Upper lobe of left lung (tissue), 6 donors: ENCODE results near the gene STIM2. TPM values are rescaled to one million over a fixed set of nuclear protein-coding genes. Genes with fewer than 3 reads are reported as not detected.

Experiments used
- ATAC-seq, 2 donors: fragments of 200-7000 bp; cut with Tn5 transposase; one replicate each; pipeline ENCODE4 v1.9.1; 2022; ENCODE audit warnings: mild to moderate bottlenecking in 2 of 2, moderate library complexity in 2 of 2; ENCODE audit not compliant: low FRiP score in 2 of 2
- DNase-seq, 2 donors: peaks; one replicate each; pipeline ENCODE4 v3.0.0-alpha.2; 2019 to 2020
- H3K27ac ChIP-seq, 4 donors: fragments of 200-600 bp; sonication (generic); one replicate each; pipeline ENCODE4 v1.5.1; 2016 to 2019
- H3K27me3 ChIP-seq, 4 donors: fragments of 200-600 bp; sonication (generic); one replicate each; pipeline ENCODE4 v1.5.1; 2017 to 2019
- H3K36me3 ChIP-seq, 4 donors: fragments of 200-600 bp; sonication (generic); one replicate each; pipeline ENCODE4 v1.5.1; 2016 to 2019
- H3K4me1 ChIP-seq, 4 donors: fragments of 200-600 bp; sonication (generic); one replicate each; pipeline ENCODE4 v1.5.1; 2018 to 2019
- H3K4me3 ChIP-seq, 4 donors: fragments of 200-600 bp; sonication (generic); one replicate each; pipeline ENCODE4 v1.5.1; 2017 to 2019; ENCODE audit warnings: mild to moderate bottlenecking in 2 of 4, moderate library complexity in 1 of 4
- H3K9me3 ChIP-seq, 4 donors: fragments of 200-600 bp; sonication (generic); one replicate each; pipeline ENCODE4 v1.5.1; 2018 to 2019
- CTCF ChIP-seq, 6 experiments: fragments of 450-650 bp in 4 of 6; fragments of 200-600 bp in 2 of 6; sonication (generic) in 2 of 6; IDR thresholded peaks; one replicate each; pipeline ENCODE4 v1.5.1; 2016 to 2019; ENCODE audit warnings: antibody characterized with exemption in 6 of 6
- EP300 ChIP-seq, 4 donors: sonication (generic); formaldehyde crosslinking; IDR thresholded peaks; one replicate each; pipeline ENCODE4 v1.5.1; 2017; ENCODE audit warnings: antibody characterized with exemption in 4 of 4, control low read depth in 2 of 4
- POLR2A ChIP-seq, 4 donors: fragments of 450-650 bp; IDR thresholded peaks; one replicate each; pipeline ENCODE4 v1.5.1; 2016 to 2017; ENCODE audit warnings: antibody characterized with exemption in 4 of 4, mild to moderate bottlenecking in 2 of 4
- POLR2AphosphoS5 ChIP-seq, 2 donors: sonication (generic); formaldehyde crosslinking; IDR thresholded peaks; one replicate each; pipeline ENCODE4 v1.5.1; 2017; ENCODE audit warnings: antibody characterized with exemption in 2 of 2
- WGBS, 2 donors: methylation state at CpG; one replicate each; pipeline ENCODE4 v1.1.5; 2017 to 2018; 5-methylcytosine and 5-hydroxymethylcytosine counted together
- total RNA-seq, 6 donors: library from RNA; depleted of rRNA in 4 of 6; stranded (reverse); fragments of >200 nt in 4 of 6; gene quantifications; one replicate each; pipeline versions ENCODE4 v1.1.0 to v1.2.1, GENCODE V29; 2016 to 2021
- donor health status: DM: no; HTN: no; CAD: no; lungs with moderate emphysema.
- donor health status: DM: no; HTN: yes; CAD: no; lungs with severe emphysema.

Gene STIM2
- total RNA-seq, 6 donors from 2014 or later: 21.6 to 54.3 (median 37.8) TPM

DNA sequence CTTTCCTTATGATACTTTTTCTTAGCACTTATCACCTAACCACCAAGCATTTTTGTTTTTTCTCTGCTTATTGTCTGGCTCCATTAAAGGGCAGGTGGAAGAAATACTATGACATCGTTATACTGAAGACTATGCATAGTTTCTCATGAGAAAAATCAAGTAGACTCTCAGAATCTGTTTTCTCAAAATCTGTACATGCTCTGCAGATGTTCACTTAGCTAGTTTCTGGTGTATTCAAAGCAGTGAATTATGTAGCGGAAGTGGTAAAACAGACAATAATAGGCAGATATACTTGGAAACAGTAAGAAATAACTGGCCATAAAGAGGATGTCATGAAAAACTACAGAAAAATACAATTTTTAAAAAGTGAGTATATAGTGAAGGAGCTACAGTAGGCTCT, 146.0 kb downstream of the STIM2 start:
- ATAC-seq (no peak), DNase-seq (no peak)
- TF ChIP-seq EP300 (IDR thresholded peaks at IDR 0.05): no peak
- TF ChIP-seq POLR2A (IDR thresholded peaks at IDR 0.05): no peak
- TF ChIP-seq POLR2AphosphoS5 (IDR thresholded peaks at IDR 0.05): no peak
- 19 to 22% methylated on average over 2 of the region's 2 CpGs for WGBS, 2 donors
- H3K4me1 ChIP-seq: peaks cover 19 to 37% (median 33%) of the 10 kb centered on the region in 4 donors
- H3K9me3 ChIP-seq: no peaks in the 10 kb centered on the region
- no peak overlapping the region for H3K4me3 ChIP-seq
- peak overlapping the region in 1 of 4 donors; percentile 10 for H3K27ac ChIP-seq
- no peaks in the 10 kb centered on the region for H3K36me3 ChIP-seq
- H3K27me3 ChIP-seq: no peaks in the 10 kb centered on the region

GRCh38 chr4:27007507-27007906, 146.9 kb downstream of the STIM2 start:
- no peak for ATAC-seq

GRCh38 chr4:27008679-27009078, 148.0 kb downstream of the STIM2 start:
- Histone ChIP-seq H3K27ac (no peak overlapping the region), H3K36me3 (no peaks in the 10 kb centered on the region), H3K4me1 (peaks cover 19 to 37% (median 31%) of the 10 kb centered on the region in 4 donors), H3K9me3 (no peaks in the 10 kb centered on the region), H3K4me3 (no peak overlapping the region), H3K27me3 (no peaks in the 10 kb centered on the region)
- DNase-seq: no peak
- WGBS, 2 donors: 76 to 81% methylated on average over 4 of the region's 4 CpGs
- ATAC-seq: no peak
- TF ChIP-seq CTCF (IDR thresholded peaks at IDR 0.05) (no peak), POLR2A (IDR thresholded peaks at IDR 0.05) (no peak), POLR2AphosphoS5 (IDR thresholded peaks at IDR 0.05) (no peak), EP300 (IDR thresholded peaks at IDR 0.05) (no peak)

More at GRCh38 chr4:27007507-27007906, 146.9 kb downstream of the STIM2 start:
- TF ChIP-seq EP300 (IDR thresholded peaks at IDR 0.05) (no peak), POLR2AphosphoS5 (IDR thresholded peaks at IDR 0.05) (no peak), CTCF (IDR thresholded peaks at IDR 0.05) (no peak), POLR2A (IDR thresholded peaks at IDR 0.05) (no peak)
- no peak for DNase-seq
- 63 to 75% methylated on average over 3 of the region's 3 CpGs for WGBS, 2 donors
- no peaks in the 10 kb centered on the region for H3K36me3 ChIP-seq
- H3K9me3 ChIP-seq: no peaks in the 10 kb centered on the region
- H3K4me1 ChIP-seq: peaks cover 19 to 37% (median 33%) of the 10 kb centered on the region in 4 donors
- H3K27me3 ChIP-seq: no peaks in the 10 kb centered on the region
- peak overlapping the region in 1 of 4 donors; percentile 22 for H3K27ac ChIP-seq
- H3K4me3 ChIP-seq: no peak overlapping the region

DNA sequence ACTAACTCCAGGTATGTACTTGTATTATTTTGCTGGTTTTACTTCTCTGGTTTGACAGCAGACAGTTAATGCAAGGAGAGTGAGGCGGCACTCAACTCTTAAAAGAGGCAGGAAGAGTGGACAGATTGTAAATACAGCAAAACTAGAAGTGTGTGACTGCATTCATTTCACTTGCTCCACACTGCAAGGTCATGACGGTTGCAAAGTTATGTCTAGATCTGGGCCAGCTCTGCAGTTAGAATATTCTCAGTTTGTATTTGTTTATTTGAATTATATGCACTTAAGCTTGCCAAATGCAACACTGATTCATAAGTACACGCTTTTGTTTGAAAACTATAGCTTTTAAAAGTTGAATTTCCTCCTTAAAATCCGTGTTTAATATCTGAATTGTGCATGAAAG, 148.9 kb downstream of the STIM2 start:
- ATAC-seq (no peak), DNase-seq (no peak)
- Histone ChIP-seq H3K4me3 (no peak overlapping the region), H3K36me3 (no peaks in the 10 kb centered on the region), H3K27ac (peak overlapping the region in 1 of 4 donors; percentile 19), H3K9me3 (no peaks in the 10 kb centered on the region), H3K27me3 (no peaks in the 10 kb centered on the region), H3K4me1 (peaks cover 19 to 37% (median 30%) of the 10 kb centered on the region in 4 donors)
- 41 to 44% methylated on average over 4 of the region's 4 CpGs for WGBS, 2 donors
- no peak for TF ChIP-seq POLR2A (IDR thresholded peaks at IDR 0.05)

GRCh38 chr4:27010334-27010940, 149.8 kb downstream of the STIM2 start:
- ATAC-seq: peak; percentile 89 to 93
- Histone ChIP-seq H3K4me3 (no peak overlapping the region), H3K9me3 (no peaks in the 10 kb centered on the region), H3K36me3 (no peaks in the 10 kb centered on the region), H3K27ac (peak overlapping the region in 3 of 4 donors; percentile 19 to 63 (median 34)), H3K4me1 (peaks cover 19 to 35% (median 30%) of the 10 kb centered on the region in 4 donors), H3K27me3 (no peaks in the 10 kb centered on the region)
- TF ChIP-seq CTCF (IDR thresholded peaks at IDR 0.05) (peak; percentile 77 to 93 (median 86)), POLR2A (IDR thresholded peaks at IDR 0.05) (no peak)
- WGBS, 2 donors: 34 to 43% methylated on average over 6 of the region's 6 CpGs
- peak in 1 of 2 donors; percentile 56 for DNase-seq

DNA sequence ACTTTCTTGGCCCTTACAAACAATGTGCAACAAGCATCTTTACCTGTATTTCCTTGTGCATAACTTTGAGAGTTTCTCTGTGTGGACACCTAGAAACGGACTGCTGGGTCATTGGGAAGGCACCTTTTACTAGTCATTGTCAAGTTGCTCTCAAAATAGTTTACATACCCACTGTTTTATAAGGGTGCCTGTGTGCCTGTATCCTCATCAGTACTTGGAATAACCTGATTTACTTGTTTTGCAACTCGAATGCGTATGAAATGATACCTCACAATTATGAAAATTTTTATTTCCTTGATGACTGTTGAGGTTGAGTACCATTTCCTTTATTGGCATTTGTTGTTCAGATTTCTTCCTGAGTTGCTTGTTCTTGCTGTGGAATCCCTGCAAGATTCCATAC, 150.8 kb downstream of the STIM2 start:
- 46 to 66% methylated on average over 3 of the region's 3 CpGs for WGBS, 2 donors
- H3K36me3 ChIP-seq: no peaks in the 10 kb centered on the region
- H3K27ac ChIP-seq: peak overlapping the region in 1 of 4 donors; percentile 30
- peak in 1 of 2 donors; percentile 26 for TF ChIP-seq POLR2AphosphoS5 (IDR thresholded peaks at IDR 0.05)
- peak in 1 of 4 donors; percentile 23 for TF ChIP-seq EP300 (IDR thresholded peaks at IDR 0.05)
- TF ChIP-seq POLR2A (IDR thresholded peaks at IDR 0.05): no peak
- ATAC-seq: peak; percentile 44 to 91
- no peak overlapping the region for H3K4me3 ChIP-seq
- DNase-seq: no peak
- peaks cover 18 to 25% (median 24%) of the 10 kb centered on the region in 4 donors for H3K4me1 ChIP-seq
- no peaks in the 10 kb centered on the region for H3K27me3 ChIP-seq
- no peaks in the 10 kb centered on the region for H3K9me3 ChIP-seq
